PFSK-1 (cell line): ENCODE measurements around the gene ATF6.

Source experiments
- FOXP2 ChIP-seq: optimal IDR thresholded peaks from 2 replicates; pipeline ENCODE3; 2011; ENCODE audit warnings: borderline replicate concordance, control low read depth, inconsistent platforms; ENCODE audit not compliant: insufficient read depth; ENCODE audit errors: extremely low read length, extremely low read depth
- POLR2AphosphoS5 ChIP-seq: IDR thresholded peaks from 2 replicates; pipeline ENCODE4 v1.6.1; 2012; ENCODE audit warnings: low read depth, mild to moderate bottlenecking, control low read depth, low read length, moderate library complexity
- SIN3A ChIP-seq: IDR thresholded peaks from 2 replicates; pipeline ENCODE4 v1.6.1; 2012; ENCODE audit warnings: mild to moderate bottlenecking, low read length, moderate library complexity, borderline replicate concordance; ENCODE audit not compliant: insufficient read depth
- TAF1 ChIP-seq: IDR thresholded peaks from 2 replicates; pipeline ENCODE4 v1.6.1; 2012; ENCODE audit warnings: low read length, control low read depth, borderline replicate concordance; ENCODE audit not compliant: insufficient read depth
- TF ChIP-seq, protein P1 (sequence below), 2 experiments: IDR thresholded peaks; 2 replicates each; pipeline versions ENCODE4 v1.6.1 to v1.8.0; 2011 to 2012; ENCODE audit warnings: low read depth in 2 of 2, low read length in 2 of 2, control low read depth in 1 of 2, inconsistent platforms in 1 of 2, mild to moderate bottlenecking in 1 of 2, moderate library complexity in 1 of 2; ENCODE audit not compliant: insufficient read depth in 1 of 2

DNA sequence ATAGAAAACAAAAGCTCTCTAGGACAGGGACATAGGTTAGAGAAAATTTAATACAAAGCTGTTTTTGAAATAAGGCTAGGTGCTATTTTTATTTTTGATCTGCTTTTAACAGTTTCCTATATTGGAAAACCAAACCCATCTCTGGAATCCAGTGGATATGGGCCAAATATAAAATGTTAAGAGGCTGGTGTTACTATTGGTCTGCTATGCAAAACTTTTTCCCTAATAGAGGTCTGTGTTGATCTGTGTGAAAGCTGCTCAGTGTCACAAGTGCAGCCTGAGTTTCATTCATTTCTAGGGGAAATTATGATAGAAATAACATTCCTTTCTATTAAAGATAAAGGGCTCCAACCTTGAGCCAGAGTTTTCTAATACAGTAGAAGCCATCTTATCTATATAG is 141.1 kb downstream of the ATF6 start:
- TF ChIP-seq POLR2AphosphoS5 (no peak), SIN3A (no peak), TAF1 (no peak), FOXP2 (no peak)
- TF ChIP-seq, protein P1, sequence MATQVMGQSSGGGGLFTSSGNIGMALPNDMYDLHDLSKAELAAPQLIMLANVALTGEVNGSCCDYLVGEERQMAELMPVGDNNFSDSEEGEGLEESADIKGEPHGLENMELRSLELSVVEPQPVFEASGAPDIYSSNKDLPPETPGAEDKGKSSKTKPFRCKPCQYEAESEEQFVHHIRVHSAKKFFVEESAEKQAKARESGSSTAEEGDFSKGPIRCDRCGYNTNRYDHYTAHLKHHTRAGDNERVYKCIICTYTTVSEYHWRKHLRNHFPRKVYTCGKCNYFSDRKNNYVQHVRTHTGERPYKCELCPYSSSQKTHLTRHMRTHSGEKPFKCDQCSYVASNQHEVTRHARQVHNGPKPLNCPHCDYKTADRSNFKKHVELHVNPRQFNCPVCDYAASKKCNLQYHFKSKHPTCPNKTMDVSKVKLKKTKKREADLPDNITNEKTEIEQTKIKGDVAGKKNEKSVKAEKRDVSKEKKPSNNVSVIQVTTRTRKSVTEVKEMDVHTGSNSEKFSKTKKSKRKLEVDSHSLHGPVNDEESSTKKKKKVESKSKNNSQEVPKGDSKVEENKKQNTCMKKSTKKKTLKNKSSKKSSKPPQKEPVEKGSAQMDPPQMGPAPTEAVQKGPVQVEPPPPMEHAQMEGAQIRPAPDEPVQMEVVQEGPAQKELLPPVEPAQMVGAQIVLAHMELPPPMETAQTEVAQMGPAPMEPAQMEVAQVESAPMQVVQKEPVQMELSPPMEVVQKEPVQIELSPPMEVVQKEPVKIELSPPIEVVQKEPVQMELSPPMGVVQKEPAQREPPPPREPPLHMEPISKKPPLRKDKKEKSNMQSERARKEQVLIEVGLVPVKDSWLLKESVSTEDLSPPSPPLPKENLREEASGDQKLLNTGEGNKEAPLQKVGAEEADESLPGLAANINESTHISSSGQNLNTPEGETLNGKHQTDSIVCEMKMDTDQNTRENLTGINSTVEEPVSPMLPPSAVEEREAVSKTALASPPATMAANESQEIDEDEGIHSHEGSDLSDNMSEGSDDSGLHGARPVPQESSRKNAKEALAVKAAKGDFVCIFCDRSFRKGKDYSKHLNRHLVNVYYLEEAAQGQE (IDR thresholded peaks at IDR 0.05; ENCODE audit: insufficient read depth in 1 of 2, low read depth in 2 of 2, low read length in 2 of 2) = no peak
